HG03342 (cell line): ENCODE data around the gene BSX.

Experiments used
- ATAC-seq: cut with Tn5 transposase; IDR thresholded peaks from one replicate; pipeline ENCODE4 v1.9.1; 2021; ENCODE audit warnings: mild to moderate bottlenecking, moderate library complexity; ENCODE audit not compliant: unreplicated experiment

BSX gene

DNA sequence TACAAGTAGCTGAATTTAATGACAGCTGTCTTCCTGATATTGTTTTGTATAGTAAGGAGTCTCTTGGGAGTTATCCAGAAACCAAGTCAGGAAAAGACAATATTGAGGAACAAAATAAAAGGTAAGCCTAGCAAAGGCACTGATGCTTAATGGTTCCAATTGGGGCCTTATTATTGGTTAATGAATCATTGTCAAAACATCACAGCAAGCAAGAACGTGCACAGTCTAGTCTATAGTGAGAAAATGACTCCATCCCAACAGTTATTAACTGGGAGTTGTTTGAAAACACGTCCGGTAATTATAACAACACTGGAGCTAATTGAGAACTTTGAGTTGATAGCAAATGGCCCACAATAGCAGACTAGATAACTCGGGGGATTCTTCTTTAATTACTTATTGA lies 17.7 kb downstream of the BSX start:
- no peak for ATAC-seq

DNA sequence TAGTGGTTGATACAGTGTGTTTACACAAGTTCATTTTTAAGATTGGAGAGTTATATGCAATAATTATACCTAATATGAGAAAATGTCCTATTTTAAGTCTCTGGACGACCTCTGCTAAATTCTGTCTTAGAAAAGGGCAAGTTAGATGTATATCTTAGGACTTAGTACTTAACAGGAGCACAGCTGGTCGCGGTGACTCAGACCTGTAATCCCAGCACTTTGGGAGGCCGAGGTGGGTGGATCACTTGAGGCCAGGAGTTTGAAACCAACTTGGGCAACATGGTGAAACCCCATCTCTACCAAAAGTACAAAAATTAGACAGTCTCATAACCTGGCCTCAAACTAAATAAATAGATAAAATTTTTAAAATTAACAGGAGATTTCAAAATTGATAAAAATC lies 27.2 kb downstream of the BSX start:
- ATAC-seq, result no peak

DNA sequence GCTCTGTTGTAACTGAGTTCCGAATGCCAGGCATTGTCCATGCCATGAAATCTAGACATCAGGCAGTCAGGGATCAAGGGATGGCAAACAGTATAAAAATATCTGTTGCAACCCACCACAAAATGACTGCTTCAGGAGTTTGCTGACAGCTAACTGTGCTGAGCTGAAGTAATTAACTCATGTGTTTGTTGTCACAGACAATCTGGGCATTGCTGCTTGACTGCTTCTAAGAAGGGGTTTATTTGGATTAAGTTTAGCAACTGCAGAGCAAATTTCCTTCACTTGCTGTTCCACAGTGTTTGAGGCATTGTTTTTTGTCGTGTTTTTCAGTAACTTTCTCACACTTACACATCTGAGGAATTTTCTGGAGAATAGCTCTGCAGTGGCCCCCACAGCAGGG lies 30.4 kb downstream of the BSX start:
- no peak for ATAC-seq

DNA sequence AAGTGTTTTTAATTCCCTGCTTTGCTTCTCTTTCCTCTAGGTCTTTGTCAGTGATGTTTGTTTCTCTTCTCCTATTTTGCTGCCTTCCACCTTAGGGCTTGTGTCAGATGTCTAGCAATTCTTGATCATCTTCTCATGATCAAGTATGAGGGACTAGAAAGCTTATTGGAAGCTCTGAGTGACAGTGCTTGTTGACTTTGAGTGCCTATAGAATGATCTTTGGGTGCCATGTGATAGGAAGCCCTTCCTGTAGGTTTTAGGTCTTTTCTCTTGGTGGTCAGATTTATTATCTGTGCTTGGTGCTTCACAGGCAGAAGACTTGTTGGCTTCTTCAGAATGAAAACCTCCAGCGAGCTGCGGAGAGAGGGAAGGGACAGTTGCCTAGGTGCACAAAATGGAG lies 43.1 kb downstream of the BSX start:
- no peak for ATAC-seq

DNA sequence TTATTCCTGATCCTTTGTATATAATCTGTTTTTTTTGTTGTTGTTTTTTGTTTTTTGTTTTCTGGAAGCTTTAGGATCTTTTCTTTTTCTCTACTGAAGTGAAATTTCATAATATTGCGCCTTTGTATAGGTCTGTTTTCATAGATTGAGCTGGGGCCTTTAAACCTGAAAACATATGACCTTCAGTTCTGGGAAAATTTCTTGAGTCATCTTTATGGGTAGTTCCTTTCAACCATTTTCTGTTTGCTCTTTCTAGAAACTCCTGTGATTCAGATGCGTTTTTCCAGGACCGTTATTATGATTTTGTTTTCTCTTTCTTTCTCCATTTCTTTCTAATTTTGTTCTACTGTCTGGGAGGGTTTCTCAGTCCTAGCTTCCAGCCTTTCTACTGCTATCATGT lies 43.7 kb downstream of the BSX start:
- no peak for ATAC-seq

DNA sequence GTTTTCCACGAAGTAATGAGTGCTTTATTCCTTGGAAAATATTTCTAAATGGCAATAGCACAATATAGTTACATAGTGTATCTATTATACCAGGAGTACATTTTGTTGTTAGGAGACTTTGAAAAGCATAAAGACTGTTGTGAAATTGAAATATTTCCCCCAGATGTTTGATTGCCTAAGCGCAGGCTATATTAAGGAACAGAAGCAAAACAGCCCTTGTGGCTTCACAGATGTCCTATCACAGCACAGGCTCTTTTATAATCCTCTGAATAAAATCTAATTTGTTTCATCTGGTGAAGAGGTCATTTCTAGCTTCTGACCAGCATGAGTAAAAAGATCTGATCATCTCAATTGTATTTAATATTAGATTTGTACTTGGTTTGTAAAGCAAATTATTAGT lies 48.2 kb downstream of the BSX start:
- no peak for ATAC-seq

DNA sequence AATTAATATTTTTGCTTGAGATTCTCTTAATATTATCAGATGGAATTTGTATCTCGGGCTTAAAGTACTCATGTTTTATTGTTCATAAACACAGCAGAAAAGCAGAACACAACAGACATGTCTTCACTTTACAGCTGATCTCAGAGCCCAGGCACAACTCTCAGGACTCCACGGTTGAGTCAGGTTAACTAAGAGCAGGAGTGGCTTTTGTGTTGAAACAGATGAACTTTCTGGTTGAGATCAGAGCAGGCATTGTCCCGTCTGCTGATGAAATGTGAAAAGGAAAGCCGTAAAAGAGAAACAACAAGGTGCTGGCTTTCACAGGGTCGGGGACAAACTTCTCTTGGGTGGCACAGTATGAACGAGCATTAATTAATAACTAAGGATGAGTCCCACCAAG lies 50.1 kb downstream of the BSX start:
- ATAC-seq, result no peak
